HG02798 (cell line): ENCODE measurements around the gene RNF130.
A peak's percentile ranks its signal among the peaks of the same experiment; 100 is the strongest.

Source experiments
- ATAC-seq: cut with Tn5 transposase; IDR thresholded peaks from one replicate; pipeline ENCODE4 v1.9.1; 2021; ENCODE audit warnings: mild to moderate bottlenecking; ENCODE audit not compliant: unreplicated experiment, poor library complexity

Gene RNF130, protein sequence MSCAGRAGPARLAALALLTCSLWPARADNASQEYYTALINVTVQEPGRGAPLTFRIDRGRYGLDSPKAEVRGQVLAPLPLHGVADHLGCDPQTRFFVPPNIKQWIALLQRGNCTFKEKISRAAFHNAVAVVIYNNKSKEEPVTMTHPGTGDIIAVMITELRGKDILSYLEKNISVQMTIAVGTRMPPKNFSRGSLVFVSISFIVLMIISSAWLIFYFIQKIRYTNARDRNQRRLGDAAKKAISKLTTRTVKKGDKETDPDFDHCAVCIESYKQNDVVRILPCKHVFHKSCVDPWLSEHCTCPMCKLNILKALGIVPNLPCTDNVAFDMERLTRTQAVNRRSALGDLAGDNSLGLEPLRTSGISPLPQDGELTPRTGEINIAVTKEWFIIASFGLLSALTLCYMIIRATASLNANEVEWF

DNA sequence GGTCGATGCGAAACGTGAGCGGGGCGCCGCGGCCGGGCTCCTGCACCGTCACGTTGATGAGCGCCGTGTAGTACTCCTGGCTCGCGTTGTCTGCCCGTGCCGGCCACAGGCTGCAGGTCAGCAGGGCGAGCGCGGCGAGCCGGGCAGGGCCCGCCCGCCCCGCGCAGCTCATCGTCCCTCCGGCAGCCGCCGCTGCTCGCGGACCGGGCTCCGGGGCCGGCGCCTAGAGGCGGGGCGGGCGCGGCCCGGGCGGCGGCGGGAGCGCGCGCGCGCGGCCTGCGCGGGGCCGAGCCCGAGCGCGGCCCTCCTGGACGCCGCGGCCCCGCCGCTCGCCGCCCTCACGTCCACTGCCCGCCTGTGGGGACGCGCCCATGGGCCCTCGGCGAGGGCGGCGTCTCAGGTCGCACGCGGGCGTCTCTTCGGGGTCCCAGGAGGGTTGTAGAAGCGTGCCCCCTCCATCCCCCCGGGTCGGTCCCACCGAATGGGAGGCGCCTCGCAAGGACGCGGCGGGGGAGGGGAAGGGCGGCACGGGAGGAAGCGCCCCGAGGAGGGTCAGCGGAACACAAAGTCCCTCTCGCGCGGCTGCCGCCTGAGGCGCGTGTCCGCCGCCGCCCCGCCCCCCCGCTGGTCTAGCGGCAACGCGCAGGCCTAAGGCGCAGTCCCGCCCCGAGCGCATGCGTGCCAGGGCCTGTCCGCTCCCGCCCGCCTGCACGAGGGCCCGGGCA, at the start of gene RNF130:
Gene RNF130 (minus strand): TSS at position 229 of the 725 bp plus-strand sequence. CDS start 57 bp downstream, at position 172.
- peak; percentile 60 for ATAC-seq

DNA sequence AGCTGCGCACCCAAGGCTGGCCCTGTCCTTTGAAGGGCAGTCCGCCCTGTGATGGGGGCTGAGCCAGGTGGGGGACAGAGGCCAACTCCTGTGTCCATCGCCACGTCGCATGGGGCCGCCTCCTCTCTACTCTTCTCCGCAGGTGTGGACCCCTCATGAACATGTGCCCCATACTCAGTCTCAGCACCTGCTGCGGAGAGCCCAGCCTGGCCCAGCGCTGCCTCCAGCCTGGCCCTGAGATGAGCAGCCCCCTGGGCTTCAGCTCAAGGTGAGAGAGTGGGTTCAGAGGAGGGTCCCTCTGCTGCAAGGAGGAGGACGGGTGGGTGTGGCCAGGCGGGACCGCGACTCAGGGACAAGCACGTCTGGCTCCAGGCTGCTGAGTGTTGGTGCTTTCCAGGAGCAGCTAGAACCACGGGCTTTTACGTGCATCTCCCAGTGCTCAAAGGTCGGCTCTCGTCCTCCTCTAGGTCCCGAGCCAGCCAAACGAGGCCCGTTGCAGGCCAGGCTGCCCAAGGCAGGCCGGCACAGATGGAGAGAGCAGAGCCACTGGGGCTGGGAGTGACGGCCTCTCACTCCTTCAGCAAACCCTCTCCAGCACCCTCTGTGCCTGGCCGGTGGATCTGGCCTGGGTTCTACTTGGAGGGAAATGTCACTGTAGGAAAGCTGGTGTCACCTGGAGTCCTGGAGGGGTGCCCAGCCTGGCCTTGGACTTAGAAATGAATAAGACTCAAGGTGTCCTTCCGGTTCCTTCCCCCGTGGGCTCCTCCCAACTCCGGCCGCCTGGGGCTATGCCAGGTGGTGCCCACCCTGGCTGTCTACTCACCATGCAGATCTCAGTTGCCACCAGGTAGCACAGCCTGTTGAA, 48.9 kb upstream of the RNF130 start:
- no peak for ATAC-seq

GRCh38 chr5:180119903-180120236, 48.3 kb upstream of the RNF130 start:
- no peak for ATAC-seq

DNA sequence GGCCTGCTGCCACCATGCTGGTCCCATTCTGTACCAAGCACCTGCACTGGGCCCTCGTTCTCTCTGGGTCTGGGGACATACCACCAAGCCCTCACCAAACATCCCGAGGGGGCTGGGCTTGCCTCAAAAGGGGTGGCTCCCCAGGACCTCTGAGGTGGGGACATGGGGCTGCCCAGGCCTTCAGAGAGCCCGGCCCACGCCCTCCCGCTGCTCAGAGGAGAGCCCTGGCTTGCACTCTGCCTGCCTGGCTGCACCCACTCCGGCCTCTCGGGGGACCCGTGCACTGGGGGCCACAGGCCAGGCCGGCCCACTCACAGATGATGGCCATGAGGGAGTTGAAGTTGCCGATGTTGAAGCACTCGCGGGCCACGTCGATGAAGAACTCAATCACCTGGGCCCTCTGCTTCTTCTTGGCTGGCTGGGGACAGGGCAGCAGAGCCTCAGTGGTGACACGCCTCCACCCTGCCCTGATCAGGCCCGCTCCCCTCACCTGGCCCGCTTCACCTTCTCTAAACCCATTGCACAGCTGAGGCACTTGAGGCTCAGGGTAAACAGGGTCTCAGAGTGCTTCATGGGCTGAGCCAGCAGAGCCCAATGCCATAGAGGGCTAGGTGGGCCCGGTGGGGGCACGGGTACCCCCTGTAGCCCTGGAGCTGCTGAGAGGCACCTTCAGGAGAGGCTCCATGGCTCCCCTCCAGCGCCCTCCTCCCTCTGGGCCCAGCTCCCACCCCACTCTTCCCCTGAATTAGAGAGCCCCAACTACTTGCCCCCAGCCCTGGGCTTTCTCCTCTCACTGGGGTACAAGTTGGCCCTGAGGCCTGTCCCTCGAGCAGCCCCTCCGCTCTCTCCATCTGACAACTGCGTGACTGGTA, 47.7 kb upstream of the RNF130 start:
- ATAC-seq = no peak

DNA sequence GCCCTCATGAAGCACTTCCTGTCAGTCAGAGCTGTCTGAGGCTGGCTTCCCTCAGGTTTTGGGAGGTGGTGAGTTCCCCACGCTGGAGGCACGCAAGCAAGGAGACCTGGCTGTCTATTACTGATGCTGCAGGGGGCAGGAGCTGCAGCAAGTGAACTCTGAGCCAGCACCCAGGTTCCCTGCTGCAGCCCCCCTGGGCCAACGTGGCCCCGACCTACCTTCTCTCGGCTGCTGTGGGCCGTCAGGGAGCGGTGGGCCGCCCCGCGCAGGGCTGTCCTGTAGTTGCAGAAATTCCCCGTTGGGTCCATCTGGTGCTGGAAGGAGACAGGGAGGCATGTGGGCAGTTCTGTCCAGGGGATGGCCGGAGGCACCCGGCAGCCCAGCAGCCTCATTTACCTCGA, 46.8 kb upstream of the RNF130 start:
- no peak for ATAC-seq

DNA sequence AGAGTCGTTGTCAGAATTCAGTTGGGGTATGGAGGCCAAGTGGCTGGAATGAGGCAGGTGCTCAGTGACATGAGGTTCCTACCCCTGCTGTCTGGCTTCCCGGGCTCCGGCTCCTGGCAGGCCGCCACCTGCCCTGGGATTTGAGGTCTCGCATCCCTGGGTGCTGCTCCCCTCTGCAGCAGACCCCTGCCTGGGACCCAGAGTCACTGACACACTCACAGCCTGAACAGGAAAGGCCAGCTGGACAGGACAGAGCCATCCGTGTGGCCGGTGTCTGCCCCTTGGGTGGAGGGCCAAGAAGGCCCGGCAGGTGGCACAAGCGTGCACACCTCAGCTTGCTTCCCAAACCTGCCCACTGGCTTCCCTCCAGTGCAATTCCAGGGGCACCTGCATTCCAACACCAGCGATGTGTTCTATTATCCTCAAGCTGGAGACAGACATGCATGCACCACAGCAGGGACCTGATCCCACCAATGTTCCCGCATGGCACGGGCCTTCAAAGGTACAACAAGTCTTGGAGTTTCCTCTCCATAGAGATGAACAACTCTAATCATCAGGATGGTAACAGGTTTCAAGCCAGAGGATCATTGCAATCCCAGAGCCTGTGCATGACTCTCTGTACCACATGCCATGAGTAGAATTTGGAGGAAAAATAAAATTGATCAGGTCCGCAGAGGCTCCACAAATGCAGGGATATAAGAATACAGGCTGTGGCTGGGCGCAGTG, 45.6 kb upstream of the RNF130 start:
- no peak for ATAC-seq

GRCh38 chr5:180116077-180116999, 44.8 kb upstream of the RNF130 start:
- ATAC-seq = no peak

DNA sequence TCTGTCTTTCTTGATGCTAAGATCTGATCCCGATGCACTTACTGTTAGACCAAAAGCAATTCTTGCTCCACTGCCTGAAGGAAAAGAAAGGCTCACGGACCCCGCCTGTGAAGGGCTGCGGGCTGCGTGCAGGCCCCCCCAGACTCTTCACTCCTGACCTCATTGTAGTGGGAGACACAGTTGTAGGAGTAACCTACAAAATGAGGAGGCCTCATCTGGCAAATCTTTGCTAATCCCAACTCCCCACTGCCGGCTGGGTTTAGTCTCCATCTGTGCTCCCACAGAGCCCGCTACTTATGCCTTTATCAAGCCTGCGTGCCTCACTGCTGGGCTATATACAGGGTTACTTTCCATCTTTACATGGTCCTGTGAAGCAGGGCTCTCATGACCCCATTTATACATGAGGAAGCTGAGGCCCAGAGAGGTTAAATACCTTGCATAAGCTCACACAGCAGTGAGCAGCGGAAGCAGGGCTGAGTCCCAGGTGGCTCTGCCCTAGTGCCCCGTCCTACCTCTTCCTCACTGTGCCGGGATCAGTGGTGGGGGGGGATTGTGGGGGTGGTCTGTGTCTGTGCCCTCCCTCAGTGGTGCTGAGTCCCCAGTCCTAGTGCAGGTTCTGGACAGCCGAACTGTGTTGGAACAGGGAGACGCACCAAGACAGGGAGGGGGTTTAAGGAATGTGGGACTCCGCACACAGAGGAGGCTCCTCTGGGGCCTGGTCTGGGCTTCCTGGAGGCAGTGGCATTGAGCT, 43.9 kb upstream of the RNF130 start:
- ATAC-seq = no peak

GRCh38 chr5:180114304-180115003, 42.9 kb upstream of the RNF130 start:
- no peak for ATAC-seq

DNA sequence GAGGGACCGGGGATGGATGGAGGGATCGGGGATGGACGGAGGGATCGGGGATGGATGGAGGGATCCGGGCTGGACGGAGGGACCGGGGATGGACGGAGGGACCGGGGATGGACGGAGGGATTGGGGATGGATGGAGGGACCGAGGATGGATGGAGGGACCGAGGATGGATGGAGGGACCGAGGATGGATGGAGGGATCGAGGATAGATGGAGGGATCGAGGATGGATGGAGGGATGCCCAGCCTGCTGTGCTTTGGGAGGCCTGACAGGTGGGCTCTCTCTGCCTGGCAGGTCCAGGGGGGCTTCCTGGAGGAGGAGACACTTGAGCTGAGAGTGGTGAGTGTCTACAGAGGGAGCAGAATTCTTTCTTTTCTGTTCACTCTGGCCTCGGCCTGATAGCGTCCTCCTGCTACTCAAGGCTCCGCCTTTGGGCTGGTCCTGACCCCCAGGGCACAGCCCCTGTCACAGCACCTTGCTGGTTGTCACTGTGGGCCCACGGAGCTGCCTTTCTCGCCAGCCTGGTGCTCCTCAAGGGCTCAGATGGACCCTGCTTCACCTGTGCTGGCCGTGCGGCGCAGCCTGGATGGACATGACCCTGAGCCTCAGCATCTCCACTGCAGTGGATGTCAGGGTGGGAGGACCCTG, 42.2 kb upstream of the RNF130 start:
- ATAC-seq = no peak

DNA sequence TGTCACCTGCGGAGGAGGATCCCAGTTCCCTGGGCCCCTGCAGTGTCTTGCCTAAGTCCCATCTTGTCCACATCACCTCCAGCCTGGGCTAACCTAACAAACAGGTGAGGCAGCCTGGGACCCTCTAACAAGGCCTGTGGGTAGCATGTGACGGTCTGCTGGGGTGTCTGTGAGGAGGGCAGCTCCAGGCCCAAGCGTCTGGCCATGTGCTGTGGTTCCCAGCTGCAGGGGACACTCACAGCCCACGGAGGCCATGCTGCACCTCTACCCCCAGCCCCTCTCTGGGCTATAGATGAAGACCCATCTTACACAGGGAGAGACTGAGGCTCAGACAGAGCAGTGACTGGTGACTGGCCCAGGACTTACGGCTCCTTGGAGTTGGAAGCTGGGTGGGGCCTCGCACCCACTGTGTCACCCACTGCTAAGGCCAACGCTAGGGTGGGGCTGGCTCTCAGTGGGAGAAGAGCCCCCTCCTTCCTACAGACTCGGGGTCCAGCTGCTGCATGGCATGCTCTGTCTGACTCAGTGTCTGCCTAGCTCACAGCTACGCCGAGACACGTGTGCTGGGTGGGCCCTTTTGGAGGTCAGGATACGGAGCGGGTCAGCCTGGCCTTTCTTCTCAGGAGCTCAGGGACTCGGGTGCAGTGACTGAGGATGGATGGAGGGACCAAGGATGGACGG, 40.8 kb upstream of the RNF130 start:
- no peak for ATAC-seq

GRCh38 chr5:180111273-180112002, 39.9 kb upstream of the RNF130 start:
- ATAC-seq = no peak

GRCh38 chr5:180109920-180110319, 38.4 kb upstream of the RNF130 start:
- no peak for ATAC-seq

DNA sequence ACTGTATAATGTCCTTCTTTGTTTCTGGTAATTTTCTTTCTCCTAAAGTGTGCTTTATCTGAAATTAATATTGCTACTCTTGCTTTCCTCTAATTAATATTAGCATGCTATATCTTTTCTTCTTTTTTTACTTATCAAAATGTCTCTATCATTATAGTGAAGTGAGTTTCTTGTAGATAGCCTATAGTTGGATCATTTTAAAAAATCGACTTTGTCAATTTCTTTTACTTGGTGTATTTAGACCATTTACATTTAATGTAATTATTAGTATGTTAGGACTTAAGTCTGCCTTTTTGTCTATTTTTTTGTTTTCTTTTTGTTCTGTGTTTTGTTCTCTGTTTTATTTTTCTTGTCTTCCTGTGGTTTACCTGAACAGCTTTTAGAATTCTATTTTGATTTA, 35.4 kb upstream of the RNF130 start:
- no peak for ATAC-seq

GRCh38 chr5:180105827-180106312, 34.3 kb upstream of the RNF130 start:
- no peak for ATAC-seq
